Prostate gland (tissue), 2 donors: ENCODE data around the gene HRH4.

ENCODE experiments used
- POLR2A ChIP-seq: fragments of 450-650 bp; IDR thresholded peaks from one replicate; pipeline ENCODE4 v1.6.1; 2016; ENCODE audit warnings: antibody characterized with exemption, mild to moderate bottlenecking
- TF ChIP-seq, protein P1 (sequence below), 4 experiments: fragments of 200-600 bp in 2 of 4; fragments of 450-650 bp in 2 of 4; sonication (generic) in 2 of 4; IDR thresholded peaks; 1 replicate in 3 of 4; 2 replicates in 1 of 4; pipeline ENCODE4 v1.5.1; 2016 to 2019; ENCODE audit warnings: antibody characterized with exemption in 4 of 4, mild to moderate bottlenecking in 2 of 4, moderate library complexity in 2 of 4

DNA sequence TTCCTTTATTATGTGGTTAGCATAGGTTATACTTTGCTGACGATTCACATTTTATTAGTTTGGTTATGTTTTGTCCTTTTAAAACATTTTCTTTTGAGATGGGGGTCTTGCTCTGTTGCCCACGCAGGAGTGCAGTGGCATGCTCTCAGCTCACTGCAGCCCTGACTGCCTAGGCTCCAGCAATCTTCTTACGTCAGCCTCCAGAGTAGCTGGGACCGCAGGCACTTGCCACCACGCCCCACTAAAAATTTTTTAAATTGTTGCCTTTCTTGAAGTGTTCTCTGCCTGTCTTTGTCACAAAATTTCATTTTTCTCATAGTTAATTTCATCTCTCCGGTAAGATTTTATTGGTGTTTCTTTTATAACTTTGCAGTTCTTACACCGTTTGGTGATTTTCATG, 18.9 kb downstream of the HRH4 start:
- TF ChIP-seq, protein P1, sequence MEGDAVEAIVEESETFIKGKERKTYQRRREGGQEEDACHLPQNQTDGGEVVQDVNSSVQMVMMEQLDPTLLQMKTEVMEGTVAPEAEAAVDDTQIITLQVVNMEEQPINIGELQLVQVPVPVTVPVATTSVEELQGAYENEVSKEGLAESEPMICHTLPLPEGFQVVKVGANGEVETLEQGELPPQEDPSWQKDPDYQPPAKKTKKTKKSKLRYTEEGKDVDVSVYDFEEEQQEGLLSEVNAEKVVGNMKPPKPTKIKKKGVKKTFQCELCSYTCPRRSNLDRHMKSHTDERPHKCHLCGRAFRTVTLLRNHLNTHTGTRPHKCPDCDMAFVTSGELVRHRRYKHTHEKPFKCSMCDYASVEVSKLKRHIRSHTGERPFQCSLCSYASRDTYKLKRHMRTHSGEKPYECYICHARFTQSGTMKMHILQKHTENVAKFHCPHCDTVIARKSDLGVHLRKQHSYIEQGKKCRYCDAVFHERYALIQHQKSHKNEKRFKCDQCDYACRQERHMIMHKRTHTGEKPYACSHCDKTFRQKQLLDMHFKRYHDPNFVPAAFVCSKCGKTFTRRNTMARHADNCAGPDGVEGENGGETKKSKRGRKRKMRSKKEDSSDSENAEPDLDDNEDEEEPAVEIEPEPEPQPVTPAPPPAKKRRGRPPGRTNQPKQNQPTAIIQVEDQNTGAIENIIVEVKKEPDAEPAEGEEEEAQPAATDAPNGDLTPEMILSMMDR (IDR thresholded peaks at IDR 0.05): no peak
- no peak for TF ChIP-seq POLR2A
